ENCODE measurements around the gene SNX8. TPM values are rescaled to one million over a fixed set of nuclear protein-coding genes. Genes with fewer than 3 reads are reported as not detected.

Gene SNX8
- total and polyA plus RNA-seq, 2 donors (not counting 3 experiments of a cell fraction or from before 2014, with no cell fraction given) = 24.5 to 50.3 TPM

DNA sequence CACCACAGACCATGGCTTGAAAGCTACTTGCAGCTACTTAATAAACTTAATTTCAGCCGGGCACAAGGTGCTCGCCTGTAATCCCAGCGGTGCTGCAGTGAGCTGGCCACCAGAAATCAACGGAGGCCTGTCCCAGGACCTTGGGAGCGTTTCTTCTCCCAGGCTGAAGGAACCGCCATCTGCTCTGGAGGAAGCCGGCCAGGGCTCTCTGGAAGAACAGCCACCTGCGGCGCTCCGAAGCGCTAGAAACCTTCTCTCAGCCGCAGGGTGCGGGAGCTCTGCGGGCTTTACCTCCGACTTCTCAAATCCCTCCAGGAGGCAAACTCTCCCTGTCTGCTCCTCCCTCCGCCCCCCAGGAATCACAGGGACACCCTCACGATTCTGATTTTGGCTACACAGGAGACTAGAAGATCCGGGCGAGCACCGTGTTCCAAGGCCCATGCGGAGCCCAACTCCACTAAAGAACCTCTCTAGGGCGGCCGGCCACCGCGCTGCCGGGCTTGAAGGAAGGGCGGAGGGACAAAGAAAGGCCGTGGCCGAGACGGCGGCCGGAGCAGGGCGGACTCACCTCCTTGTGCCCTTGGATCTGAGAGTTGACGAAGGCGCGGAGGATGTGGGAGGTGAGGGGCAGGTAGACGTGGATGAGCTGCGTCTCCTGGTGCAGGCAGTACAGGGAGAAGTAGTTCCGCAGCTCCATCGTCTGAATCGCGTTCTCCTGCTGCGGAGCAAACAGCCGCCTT is 57.8 kb downstream of the SNX8 start:
- POLR2A ChIA-PET = no interaction called here
- no TSS peak for BruUV-seq (replicated peaks)

DNA sequence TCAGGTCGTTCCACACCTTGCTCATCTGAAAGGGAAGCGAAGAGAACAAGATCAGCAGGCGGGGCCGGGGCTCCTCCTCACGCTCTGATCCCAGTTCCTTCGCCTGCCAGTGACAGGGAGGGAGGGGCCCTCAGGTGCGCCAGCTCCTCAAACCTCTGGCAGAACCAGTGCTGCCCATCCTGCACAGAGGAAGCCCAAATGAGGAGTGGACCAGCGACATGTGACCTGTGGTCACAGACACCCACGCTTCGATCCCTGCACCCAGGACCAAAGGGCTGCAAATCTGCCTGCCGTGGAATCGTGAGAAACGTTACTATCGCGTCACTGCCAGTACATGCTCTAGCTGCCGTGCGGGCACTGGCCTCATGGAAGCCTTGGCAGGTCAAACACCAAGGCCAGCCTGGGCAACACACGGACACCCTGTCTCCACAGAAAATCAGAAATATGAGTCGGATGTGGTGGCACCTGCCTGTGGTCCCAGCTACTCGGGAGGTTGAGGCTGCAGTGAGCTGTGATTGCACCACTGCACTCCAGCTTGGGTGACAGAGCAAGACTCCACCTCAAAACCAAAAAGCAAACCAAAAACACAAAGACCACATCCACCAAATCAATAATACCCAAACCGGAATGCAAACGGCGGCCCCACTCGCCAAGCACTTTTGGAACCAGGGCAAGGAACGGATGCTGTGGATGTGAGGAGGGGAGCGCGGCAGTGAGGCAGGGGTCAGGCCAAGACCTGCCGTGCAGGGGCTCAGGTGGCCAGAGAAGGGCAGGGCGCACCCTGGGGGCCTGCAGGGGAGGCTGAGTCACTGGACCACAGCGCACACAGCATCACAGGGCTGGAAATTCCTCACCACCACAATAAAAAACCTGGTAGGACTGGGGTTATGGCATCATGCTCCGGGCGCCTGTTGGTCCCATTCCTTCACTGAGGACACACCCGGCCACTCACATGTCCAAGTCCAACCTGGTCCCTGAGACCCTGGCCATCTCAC is 58.8 kb downstream of the SNX8 start:
- intact Hi-C loops (cut with micrococcal nuclease) = no loop called here

More for the DNA sequence above, 57.8 kb downstream of the SNX8 start:
- Histone ChIP-seq H3K4me1 (ENCODE audit: control insufficient read depth, extremely low read depth, insufficient read depth, low read length) (no peaks in the 10 kb centered on the region), H2AFZ (ENCODE audit: low read depth, low read length) (no peak overlapping the region), H3K9me3 (replicated peaks; ENCODE audit: control insufficient read depth, insufficient read depth, low read length) (no peaks in the 10 kb centered on the region), H3K27ac (ENCODE audit: insufficient read depth, low read depth, low read length) (no peak overlapping the region), H3K27me3 (ENCODE audit: control insufficient read depth in 2 of 2, insufficient read depth in 2 of 2, low read length in 2 of 2) (no peaks in the 10 kb centered on the region), H3K36me3 (ENCODE audit: control insufficient read depth in 2 of 2, extremely low read depth in 1 of 2, insufficient read depth in 2 of 2, low read length in 2 of 2) (peaks cover 0 to 12% of the 10 kb centered on the region in 2 experiments), H3K79me2 (ENCODE audit: control insufficient read depth, insufficient read depth, low read length) (no peaks in the 10 kb centered on the region), H3K9ac (replicated peaks; ENCODE audit: extremely low read depth, insufficient read depth, low read length) (no peak overlapping the region), H3K9me1 (replicated peaks; ENCODE audit: control insufficient read depth, extremely low read depth, insufficient read depth, low read length) (no peaks in the 10 kb centered on the region), H3K4me2 (ENCODE audit: insufficient read depth, low read length) (no peak overlapping the region), H3K4me3 (replicated peaks in 1 of 3; ENCODE audit: insufficient read depth in 1 of 3, low read depth in 1 of 3, low read length in 3 of 3) (no peak overlapping the region), H4K20me1 (replicated peaks; ENCODE audit: control insufficient read depth, extremely low read depth, insufficient read depth, low read length) (no peaks in the 10 kb centered on the region)
- CTCF ChIA-PET = interaction anchor here (0.8 kb wide), 1 partner anchor 91 kb away, joined by 3 read pairs; no protein-coding TSS in a partner anchor
- DNase-seq (ENCODE audit: low read depth, low spot score) (no peak), FAIRE-seq (no peak)
- TF ChIP-seq FOS (IDR thresholded peaks at IDR 0.05; ENCODE audit: borderline replicate concordance, insufficient read depth, low read length) (no peak), GATA2 (IDR thresholded peaks at IDR 0.05; ENCODE audit: insufficient read depth, insufficient read length, low read depth, low read length) (no peak), EZH2 (IDR thresholded peaks at IDR 0.05; ENCODE audit: borderline replicate concordance, low read depth, low read length, severe bottlenecking) (no peak)
- dilution Hi-C loops (cut with MboI; ENCODE audit: extremely low pct_ligation_motif_present, low sequenced_read_pairs) (no loop called here), intact Hi-C loops (cut with micrococcal nuclease) (no loop called here)

More for the DNA sequence above, 58.8 kb downstream of the SNX8 start:
- Histone ChIP-seq H3K27ac (ENCODE audit: insufficient read depth, low read depth, low read length) (no peak overlapping the region), H3K9me3 (replicated peaks; ENCODE audit: control insufficient read depth, insufficient read depth, low read length) (no peaks in the 10 kb centered on the region), H3K4me2 (ENCODE audit: insufficient read depth, low read length) (no peak overlapping the region), H3K36me3 (ENCODE audit: control insufficient read depth in 2 of 2, extremely low read depth in 1 of 2, insufficient read depth in 2 of 2, low read length in 2 of 2) (peaks cover 0 to 12% of the 10 kb centered on the region in 2 experiments), H2AFZ (ENCODE audit: low read depth, low read length) (no peak overlapping the region), H3K27me3 (ENCODE audit: control insufficient read depth in 2 of 2, insufficient read depth in 2 of 2, low read length in 2 of 2) (no peaks in the 10 kb centered on the region), H3K79me2 (ENCODE audit: control insufficient read depth, insufficient read depth, low read length) (no peaks in the 10 kb centered on the region), H4K20me1 (replicated peaks; ENCODE audit: control insufficient read depth, extremely low read depth, insufficient read depth, low read length) (no peaks in the 10 kb centered on the region), H3K9me1 (replicated peaks; ENCODE audit: control insufficient read depth, extremely low read depth, insufficient read depth, low read length) (no peaks in the 10 kb centered on the region), H3K4me3 (replicated peaks in 1 of 3; ENCODE audit: insufficient read depth in 1 of 3, low read depth in 1 of 3, low read length in 3 of 3) (no peak overlapping the region), H3K4me1 (ENCODE audit: control insufficient read depth, extremely low read depth, insufficient read depth, low read length) (no peaks in the 10 kb centered on the region), H3K9ac (replicated peaks; ENCODE audit: extremely low read depth, insufficient read depth, low read length) (no peak overlapping the region)
- no TSS peak for BruUV-seq (replicated peaks)
- POLR2A ChIA-PET = no interaction called here
- CTCF ChIA-PET = no interaction called here
- no peak for FAIRE-seq
- dilution Hi-C loops (cut with MboI; ENCODE audit: extremely low pct_ligation_motif_present, low sequenced_read_pairs) = no loop called here
- TF ChIP-seq, protein P1, sequence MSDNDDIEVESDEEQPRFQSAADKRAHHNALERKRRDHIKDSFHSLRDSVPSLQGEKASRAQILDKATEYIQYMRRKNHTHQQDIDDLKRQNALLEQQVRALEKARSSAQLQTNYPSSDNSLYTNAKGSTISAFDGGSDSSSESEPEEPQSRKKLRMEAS (IDR thresholded peaks at IDR 0.05; ENCODE audit: insufficient read depth, insufficient read length) = no peak
- TF ChIP-seq EZH2 (IDR thresholded peaks at IDR 0.05; ENCODE audit: borderline replicate concordance, low read depth, low read length, severe bottlenecking) (no peak), JUN (IDR thresholded peaks at IDR 0.05; ENCODE audit: borderline replicate concordance, insufficient read depth, insufficient read length, low read depth) (no peak), MYC (IDR thresholded peaks at IDR 0.05; ENCODE audit: low read depth, low read length) (no peak), POLR2AphosphoS5 (IDR thresholded peaks at IDR 0.05; ENCODE audit: insufficient read depth, low read depth, low read length) (no peak), POLR2A (IDR thresholded peaks at IDR 0.05; ENCODE audit: low read depth, low read length) (no peak), FOS (IDR thresholded peaks at IDR 0.05; ENCODE audit: borderline replicate concordance, insufficient read depth, low read length) (no peak), GATA2 (IDR thresholded peaks at IDR 0.05; ENCODE audit: insufficient read depth, insufficient read length, low read depth, low read length) (no peak)
- TF ChIP-seq, protein P2, sequence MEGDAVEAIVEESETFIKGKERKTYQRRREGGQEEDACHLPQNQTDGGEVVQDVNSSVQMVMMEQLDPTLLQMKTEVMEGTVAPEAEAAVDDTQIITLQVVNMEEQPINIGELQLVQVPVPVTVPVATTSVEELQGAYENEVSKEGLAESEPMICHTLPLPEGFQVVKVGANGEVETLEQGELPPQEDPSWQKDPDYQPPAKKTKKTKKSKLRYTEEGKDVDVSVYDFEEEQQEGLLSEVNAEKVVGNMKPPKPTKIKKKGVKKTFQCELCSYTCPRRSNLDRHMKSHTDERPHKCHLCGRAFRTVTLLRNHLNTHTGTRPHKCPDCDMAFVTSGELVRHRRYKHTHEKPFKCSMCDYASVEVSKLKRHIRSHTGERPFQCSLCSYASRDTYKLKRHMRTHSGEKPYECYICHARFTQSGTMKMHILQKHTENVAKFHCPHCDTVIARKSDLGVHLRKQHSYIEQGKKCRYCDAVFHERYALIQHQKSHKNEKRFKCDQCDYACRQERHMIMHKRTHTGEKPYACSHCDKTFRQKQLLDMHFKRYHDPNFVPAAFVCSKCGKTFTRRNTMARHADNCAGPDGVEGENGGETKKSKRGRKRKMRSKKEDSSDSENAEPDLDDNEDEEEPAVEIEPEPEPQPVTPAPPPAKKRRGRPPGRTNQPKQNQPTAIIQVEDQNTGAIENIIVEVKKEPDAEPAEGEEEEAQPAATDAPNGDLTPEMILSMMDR (IDR thresholded peaks at IDR 0.05; ENCODE audit: extremely low read depth in 1 of 2, insufficient read depth in 1 of 2, low read depth in 1 of 2, low read length in 2 of 2) = no peak
- DNase-seq (ENCODE audit: low read depth, low spot score) = no peak

All from endothelial cell of umbilical vein (primary cell).